HG03342 (cell line): ENCODE data around the gene TBC1D1.
"Not testable (repeated sequence)": the region's sequence is repeated elsewhere in the genome, so short reads cannot be mapped to it uniquely, and the experiment has no call there.

ENCODE experiments used
- ATAC-seq: cut with Tn5 transposase; IDR thresholded peaks from one replicate; pipeline ENCODE4 v1.9.1; 2021; ENCODE audit warnings: mild to moderate bottlenecking, moderate library complexity; ENCODE audit not compliant: unreplicated experiment

TBC1D1 gene

DNA sequence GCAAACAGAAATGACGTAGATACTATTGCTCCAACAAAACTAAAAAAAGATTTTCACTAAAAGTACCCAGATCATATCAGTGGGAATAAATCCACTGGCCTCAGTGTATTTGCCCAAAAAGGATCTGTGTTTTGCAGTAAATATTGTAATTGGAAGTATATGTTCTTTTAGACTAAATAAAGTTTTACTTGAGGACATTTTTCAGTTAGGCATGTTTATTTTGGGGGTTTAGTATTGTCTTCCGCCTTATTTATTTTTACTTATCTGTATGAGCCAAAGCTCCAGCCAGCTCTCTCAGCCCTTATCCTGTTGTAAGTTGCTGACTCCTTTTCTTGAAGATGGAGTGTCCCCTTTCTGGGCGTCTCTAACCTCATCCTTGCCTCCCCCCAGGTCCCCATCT, 119.1 kb downstream of the TBC1D1 start:
- ATAC-seq, result no peak

DNA sequence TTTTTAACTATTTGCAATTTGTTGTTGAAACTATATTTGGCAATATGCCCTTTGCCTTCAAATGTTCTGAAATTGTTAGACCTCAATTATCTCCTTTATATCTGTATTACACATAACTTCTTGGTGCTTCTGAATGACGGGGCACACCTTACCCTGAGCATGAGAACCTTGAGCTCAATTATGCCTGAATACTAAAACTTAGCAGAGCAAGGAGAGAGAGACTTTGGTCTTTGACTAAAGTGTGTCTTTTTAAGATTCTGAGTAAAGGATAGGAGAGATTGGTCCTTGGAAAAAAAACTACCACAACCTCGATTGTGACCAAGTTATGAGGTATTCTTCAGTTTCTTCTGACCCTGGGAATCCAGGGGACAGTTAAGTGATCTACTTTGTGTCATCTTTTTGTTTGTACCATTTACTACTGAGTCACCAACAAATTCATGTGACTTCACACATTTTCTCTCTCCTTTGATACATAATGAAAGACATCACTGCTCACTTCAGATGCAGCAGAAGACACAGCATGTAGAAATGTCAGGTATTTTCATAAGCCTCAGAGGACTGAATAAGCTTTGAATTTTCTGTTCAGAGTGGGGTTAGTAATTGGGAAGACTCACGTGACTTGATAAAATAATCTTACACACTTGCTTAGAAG, 120.8 kb downstream of the TBC1D1 start:
- no peak for ATAC-seq

DNA sequence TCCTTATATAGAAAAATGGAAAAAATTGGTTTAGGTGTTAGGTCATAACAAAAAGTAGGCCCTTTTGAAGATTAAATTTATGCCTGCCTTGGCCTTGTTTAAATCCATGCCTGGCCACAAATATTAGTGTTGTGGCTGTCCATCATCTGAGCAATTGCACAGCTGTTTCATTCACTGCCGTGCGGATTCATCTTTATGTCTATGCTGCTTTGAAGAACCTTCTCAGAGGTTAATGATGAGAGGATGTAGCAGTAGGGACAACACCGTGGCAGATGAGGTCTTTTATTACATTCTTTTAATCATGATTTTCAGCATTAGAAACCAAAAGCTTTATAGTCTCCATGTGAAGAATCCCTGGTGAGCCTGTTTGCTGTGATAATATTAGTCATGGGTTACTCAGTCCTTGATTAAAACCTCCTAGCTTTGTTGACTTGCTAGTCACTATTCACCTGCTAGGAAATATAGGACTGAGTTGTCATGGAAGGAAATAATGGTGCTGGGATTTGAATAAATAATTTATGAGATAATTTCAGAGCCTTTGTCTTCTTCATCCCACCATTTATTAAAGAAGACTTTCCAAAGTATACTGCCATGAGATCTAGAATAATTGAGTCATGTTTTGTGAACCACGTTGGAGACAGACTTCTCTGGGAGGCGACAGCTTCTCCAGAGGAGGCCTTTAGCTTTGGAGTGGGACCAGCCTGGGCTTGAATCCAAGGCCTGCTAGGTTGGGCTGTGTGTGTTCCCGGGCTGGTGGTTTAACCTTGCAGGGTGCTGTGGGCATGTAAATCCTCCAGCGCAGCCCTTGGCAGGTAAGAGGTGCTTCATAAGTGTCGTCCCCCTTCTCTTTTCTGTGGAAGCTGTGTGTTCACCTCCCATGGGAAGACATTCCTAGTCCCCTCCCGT, 122.8 kb downstream of the TBC1D1 start:
- ATAC-seq, result no peak

DNA sequence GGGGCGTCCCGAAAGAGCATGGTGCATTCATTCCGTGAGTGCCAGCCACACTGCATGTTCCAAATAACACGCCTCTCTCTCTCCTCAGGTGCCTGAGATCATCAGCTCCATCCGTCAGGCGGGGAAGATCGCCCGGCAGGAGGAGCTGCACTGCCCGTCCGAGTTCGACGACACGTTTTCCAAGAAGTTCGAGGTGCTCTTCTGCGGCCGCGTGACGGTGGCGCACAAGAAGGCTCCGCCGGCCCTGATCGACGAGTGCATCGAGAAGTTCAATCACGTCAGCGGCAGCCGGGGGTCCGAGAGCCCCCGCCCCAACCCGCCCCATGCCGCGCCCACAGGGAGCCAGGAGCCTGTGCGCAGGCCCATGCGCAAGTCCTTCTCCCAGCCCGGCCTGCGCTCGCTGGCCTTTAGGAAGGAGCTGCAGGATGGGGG, 123.6 kb downstream of the TBC1D1 start:
- no peak for ATAC-seq

DNA sequence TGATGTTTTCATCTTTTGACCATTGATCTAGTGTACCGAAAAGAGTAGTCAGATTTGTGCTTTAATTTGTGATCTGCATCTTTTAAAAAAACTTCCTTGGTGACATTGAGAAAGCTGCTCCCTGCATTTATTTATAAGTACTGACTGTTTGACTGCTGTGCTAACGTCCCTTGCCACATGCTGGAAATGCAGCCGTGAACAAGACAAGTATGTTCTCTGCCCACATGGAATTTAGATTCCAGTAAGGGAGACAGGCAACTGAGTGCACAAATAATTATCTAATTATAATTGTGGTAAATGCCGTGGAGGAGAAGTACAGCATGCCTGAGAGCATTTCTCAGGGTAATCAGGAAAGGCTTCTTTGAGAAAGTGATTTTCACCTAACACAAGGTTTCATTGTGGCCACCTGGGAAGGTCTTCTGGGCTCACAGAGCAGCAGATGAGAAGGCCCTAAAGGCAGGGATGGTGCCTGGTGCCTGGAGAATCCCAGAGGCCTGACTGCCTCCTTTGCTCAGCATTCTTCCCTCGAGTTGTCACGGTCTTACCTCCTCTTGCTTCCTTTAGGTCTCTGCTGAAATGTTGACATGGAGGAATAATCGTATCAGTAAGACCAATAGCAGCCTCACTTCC, 125.1 kb downstream of the TBC1D1 start:
- no peak for ATAC-seq

DNA sequence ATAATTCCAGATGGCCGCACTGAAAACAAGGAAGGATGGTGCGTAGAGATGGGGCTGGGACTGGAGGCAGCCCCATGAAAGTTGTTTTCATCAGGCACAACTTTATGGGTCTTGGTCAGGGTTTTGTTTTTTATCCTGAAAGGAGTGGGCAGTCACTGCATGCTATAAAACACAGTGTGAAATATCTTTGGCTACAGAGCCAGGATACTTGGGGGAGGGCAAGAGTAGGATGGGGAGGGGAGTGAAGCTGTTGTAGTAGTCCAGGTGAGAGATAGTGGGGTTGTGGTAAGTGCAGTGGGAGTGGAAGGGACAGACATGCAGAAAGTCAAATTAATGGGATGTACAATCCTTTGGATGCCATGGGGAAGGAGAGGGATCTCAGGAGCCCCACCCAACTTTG, 125.8 kb downstream of the TBC1D1 start:
- ATAC-seq, result no peak

DNA sequence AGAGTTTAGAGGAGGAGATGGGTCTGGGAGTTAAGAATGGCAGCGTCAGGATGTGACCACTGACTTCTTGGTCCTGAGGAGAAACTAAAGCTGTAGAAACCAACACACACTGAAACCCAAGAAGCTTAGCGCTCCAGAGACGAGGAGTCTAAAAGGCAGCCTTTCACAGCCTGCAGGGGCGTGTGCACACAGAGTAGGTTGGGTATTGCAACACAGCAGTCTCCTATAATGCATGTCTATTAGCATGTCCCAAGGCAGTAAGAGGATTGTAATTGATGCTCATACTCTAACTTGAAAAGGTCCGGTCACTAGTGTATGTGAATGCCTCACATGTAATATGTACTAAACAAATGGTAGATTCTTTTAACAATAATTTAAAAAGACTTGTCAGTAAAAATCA, 126.7 kb downstream of the TBC1D1 start:
- ATAC-seq, result no peak

DNA sequence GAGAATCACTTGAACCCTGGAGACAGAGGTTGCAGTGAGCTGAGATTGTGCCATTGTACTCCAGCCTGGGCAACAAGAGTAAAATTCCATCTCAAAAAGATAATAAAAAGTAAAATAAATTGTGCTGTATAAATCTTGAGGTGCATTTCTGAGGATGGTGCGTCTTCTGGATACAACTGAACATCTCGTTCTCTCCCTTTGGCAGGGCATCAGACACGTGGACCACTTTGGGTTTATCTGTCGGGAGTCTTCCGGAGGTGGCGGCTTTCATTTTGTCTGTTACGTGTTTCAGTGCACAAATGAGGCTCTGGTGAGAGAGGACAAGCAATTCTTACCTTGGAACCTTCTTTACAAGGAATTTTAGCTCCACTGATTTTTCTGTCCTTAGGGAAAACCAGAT, 129.5 kb downstream of the TBC1D1 start:
- ATAC-seq, result no peak

DNA sequence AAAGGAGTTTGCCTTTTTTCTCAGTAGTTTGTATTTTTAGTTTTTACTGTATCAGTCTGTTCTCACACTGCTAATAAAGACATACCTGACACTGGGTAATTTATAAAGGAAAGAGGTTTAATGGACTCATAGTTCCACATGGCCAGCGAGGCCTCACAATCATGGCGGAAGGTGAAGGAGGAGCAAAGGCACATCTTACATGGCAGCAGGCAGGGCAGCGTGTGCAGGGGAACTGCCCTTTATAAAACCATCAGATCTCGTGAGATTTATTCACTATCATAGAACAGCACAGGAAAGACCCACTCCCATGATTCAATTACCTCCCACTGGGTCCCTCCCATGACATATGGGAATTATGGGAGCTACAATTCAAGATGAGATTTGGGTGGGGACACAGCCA, 130.1 kb downstream of the TBC1D1 start:
- not testable (repeated sequence) for ATAC-seq

DNA sequence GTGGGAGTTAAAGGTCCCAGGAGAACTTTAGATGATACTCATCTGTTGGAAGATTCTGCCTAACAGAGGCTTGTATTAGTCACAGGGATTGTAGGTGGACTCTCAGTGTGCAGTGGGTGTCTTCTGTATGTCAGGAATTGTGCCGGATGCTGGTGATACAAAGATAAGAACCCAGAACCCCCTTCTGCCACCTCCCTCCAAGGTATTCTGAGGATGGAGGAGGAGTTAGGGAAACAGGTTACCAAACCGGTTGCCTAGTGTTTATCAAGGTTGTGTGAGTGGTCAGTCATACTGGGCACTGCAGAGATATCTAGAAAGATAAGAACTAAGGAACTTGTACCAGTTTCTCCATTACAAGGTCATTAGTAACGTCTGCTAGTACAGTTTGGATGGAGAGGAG, 130.9 kb downstream of the TBC1D1 start:
- ATAC-seq, result no peak

DNA sequence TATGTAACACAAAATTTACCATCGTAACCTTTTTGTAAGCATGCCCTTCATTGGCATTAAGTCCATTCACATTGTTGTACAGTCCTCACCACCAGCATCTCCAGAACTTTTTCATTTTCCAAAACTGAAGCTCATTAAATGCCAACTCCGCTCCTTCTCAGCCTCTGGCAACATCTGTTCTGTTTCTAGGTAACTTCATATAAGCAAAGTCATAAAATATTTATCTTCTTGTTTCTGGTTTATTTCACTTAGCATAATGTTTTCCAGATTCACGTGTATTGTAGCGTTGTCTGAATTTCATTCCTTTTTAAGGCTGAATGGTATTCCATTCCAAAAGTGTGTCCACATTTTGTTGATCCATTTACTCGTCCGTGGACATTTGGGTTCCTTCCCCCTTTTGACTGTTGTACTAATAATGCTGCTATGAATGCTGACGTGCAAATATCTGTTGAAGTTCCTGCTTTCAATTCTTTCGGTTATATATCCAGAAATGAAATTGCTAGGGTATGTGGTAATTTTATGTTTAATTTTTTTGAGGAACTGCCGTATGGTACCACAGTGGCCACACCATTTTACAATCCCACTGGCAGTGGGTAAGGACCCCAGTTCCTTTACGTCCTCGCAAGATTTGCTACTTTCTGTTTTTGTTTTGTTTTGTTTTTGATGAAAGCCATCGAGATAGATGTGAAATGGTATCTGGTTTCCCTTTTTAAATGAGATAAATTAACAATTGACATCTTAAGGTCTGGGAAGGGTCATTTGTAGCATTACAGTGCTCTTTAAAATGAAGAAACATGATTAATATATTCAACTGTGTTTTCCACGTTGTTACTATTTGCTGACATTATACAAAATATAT, 132.7 kb downstream of the TBC1D1 start:
- no peak for ATAC-seq

DNA sequence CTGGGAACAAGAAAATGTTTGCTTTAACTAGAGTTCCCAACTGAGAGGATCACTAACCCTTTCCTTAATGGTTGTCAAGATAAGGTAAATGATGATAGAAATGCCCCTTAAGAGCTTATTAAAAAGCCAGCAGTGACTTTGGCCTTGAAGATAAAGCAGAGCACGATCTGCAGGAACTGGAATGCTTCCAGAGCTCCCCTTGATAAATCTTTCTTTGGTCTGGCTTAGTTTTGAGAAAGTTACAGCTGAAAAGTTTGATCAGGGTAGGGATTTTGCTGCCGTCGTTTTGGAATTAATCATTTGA, 133.3 kb downstream of the TBC1D1 start:
- no peak for ATAC-seq

DNA sequence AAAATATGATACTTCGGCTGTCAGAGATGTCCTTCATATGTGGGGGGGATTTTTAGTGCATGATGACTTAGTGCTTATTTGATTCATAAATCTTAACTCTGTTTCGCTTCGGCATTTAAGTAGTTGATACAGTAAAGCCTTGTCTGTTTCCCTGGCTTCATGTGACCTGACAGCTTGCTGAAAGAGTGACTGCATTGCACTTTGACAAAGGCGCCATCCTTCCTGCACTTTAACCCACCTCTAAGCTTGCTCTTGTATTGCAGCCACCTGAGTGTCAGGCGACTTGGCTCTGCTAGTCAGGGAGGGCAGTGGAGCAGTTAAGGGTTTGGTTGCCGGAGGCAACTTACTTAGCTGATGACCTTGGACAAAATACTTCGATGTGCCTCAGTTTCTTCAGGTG, 134.8 kb downstream of the TBC1D1 start:
- ATAC-seq, result no peak

DNA sequence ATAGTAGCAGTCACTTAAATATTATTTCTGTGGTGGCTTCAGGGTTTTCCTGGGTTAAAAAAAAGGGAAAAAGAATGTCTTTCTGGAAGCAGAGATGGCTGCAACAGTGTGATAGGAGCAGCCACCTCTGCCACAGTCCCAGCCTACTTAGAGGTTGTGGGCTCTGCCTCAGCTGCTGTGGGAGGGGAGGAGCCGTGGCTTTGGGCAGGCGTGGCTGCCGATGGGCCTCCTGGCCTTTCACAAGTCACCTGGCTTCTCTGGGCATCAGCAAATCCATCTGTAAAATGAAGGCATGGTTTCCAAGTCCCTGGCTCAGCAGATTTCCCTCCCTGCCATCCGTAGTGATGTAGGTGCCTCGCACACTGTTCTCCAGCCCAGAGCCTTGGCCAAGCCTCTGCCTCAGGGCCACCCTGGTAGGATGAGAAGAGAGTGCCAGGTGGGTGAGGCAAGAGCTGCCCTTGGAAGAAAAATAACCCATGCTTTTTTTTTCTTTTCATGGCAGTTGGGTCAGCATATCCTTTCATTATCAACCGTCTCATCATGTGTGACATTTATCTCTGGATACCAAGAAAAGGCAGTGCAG, 135.4 kb downstream of the TBC1D1 start:
- ATAC-seq, result no peak

DNA sequence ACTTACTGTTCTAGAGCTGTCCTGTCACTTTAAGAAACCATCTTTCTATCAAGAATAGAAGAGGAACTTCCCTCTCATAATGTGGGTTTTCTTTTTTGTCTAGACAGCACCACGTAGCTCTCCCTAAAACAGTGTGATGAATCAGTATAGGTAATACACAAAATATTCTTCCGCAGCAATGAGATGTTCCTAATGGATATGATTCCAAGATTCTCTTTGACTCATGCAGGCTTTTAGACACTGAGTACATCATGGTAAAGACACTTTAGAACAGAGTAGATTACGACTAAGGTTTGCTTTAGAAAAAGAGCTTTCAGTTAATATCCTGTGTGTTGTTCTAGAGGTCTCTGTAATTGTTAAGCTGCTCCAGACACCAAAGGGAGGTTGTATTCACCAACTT, 139.1 kb downstream of the TBC1D1 start:
- no peak for ATAC-seq

DNA sequence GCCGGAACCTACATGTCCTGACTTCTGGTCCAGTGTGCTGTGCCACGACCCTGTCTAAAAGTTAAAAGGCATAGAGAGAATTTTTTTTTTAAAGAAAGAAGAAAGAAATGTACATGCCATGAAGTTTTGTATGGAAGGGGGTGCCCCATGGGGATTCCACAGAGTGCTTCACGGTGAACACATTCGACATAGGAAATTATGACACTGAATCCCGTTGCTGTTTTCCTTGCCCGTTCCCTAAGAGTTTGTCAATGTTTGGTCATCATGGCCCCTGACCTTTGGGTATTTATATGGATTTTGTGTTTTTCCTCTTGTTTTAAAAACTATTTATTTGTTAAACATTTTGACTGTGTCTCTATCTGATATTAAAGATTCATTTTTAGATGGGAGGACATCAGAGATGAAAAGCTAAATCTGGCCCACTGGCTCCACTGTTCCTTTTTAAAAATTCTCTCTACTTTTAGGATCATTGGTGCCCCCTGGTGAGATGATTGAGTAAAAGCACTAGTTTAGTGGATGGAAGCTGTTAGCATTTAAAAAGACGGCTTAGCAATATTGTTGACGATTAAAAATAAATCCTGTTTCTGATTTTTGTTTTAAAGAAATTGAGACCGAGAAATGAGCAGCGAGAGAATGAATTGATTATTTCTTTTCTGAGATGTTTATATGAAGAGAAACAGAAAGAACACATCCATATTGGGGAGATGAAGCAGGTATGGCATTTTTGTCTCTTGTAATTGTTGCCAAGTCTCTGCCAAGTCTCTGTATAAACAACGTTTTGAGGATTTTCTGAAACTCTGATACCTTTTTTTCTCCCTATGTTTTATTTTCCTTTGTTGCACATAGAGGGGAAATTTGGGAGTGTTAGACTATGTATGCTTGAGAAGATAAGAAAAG, 144.3 kb downstream of the TBC1D1 start:
- ATAC-seq, result no peak

DNA sequence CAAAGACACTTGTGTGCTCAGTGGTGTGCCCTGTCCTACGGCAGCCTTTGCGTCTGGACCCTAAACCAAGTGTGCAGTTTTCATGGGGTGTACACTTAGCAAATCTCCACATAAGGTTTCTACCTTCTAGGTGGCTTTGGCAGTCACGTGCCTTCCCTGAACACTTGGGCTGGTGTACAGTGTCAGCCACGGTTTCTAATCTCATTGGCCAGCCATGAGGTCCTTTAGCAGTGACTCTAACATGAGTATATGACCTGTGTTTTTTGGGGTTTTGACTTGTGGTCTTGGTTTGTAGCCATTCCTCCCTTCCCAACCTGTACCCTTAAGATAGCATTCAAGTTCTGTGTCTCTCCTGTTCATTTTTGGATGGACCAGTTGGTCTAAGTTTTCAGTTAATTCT, 145.7 kb downstream of the TBC1D1 start:
- no peak for ATAC-seq

DNA sequence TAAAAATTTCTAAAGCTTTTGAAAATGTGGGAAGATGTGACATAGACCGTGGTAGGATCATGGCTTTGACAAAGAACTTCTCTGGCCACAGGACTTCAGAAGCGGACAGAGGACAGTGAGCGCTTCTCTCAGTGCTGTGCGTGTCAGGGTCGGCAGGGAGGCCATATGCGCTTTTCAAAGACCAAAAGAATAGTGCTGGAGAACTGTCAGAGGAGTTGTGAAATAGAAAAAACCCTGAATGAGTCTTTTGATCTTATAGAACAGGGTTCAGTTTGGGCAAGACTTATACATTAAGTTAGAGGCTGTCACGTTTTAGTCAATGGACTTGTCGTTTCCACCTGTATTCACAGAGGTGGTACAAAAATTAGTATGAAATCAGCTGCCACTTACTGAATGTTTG, 146.7 kb downstream of the TBC1D1 start:
- no peak for ATAC-seq

DNA sequence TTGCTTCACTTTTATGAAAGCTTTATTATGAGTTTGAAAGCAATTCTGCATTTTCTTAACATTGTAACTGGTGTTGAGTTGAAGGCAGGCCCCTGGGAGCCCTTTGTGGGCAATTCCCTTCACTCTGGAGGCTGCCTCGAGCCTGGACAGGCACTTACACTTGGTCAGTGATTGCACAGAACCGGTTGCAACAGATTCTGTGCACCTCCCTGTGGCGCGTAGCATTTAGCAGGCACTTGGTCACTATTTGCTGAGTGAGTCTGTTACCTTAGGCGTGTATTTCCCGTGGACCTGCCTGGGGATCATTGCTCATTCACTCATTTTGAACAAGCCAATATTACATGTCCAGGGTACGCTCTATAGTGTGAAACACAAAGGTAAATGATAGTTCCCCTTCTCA, 149.7 kb downstream of the TBC1D1 start:
- ATAC-seq, result no peak

DNA sequence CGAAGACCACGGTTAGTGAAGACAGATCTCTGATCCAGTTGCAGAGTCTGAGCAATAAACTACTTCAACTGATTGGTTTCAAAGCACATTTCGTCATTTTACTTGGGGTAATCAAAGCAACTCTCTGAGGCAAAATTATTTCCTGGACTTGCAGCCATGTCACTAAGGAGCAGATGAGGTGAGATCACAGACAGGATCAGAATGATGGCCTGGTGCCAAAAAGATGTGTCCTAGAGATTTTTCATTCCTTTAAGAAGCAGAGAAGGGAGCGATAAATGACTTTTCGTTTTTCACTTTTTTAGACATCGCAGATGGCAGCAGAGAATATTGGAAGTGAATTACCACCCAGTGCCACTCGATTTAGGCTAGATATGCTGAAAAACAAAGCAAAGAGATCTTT, 153.2 kb downstream of the TBC1D1 start:
- ATAC-seq, result no peak
